GM19468 (cell line): ENCODE data around the gene NTRK2.

ENCODE experiments used
- ATAC-seq: cut with Tn5 transposase; IDR thresholded peaks from one replicate; pipeline ENCODE4 v1.9.1; 2021; ENCODE audit warnings: mild to moderate bottlenecking, moderate library complexity, moderate number of reproducible peaks; ENCODE audit not compliant: unreplicated experiment; ENCODE audit errors: extremely low read depth

Gene NTRK2

GRCh38 chr9:84950879-84951811 lies 281.6 kb downstream of the NTRK2 start:
- no peak for ATAC-seq

GRCh38 chr9:84953252-84953773 lies 283.8 kb downstream of the NTRK2 start:
- no peak for ATAC-seq

- ATAC-seq: no peak
Measured at GRCh38 chr9:84953797-84954705, 284.5 kb downstream of the NTRK2 start.

GRCh38 chr9:84955155-84955554 lies 285.6 kb downstream of the NTRK2 start:
- no peak for ATAC-seq

- ATAC-seq: no peak
Measured at GRCh38 chr9:84955971-84956370, 286.4 kb downstream of the NTRK2 start.

GRCh38 chr9:84959339-84959738 lies 289.8 kb downstream of the NTRK2 start:
- ATAC-seq: no peak

GRCh38 chr9:84966876-84967830 lies 297.6 kb downstream of the NTRK2 start:
- ATAC-seq: no peak

GRCh38 chr9:84969084-84969483 lies 299.6 kb downstream of the NTRK2 start:
- no peak for ATAC-seq

GRCh38 chr9:84969736-84970135 lies 300.2 kb downstream of the NTRK2 start:
- no peak for ATAC-seq

- ATAC-seq: no peak
Measured at GRCh38 chr9:84970432-84970831, 300.9 kb downstream of the NTRK2 start.

GRCh38 chr9:84971571-84971970 lies 302.0 kb downstream of the NTRK2 start:
- ATAC-seq: no peak

GRCh38 chr9:84974258-84974657 lies 304.7 kb downstream of the NTRK2 start:
- ATAC-seq: no peak

GRCh38 chr9:84974855-84975254 lies 305.3 kb downstream of the NTRK2 start:
- ATAC-seq: no peak

GRCh38 chr9:84975926-84976325 lies 306.4 kb downstream of the NTRK2 start:
- ATAC-seq: no peak

GRCh38 chr9:84978661-84979060 lies 309.1 kb downstream of the NTRK2 start:
- no peak for ATAC-seq

GRCh38 chr9:84983749-84984148 lies 314.2 kb downstream of the NTRK2 start:
- no peak for ATAC-seq

- ATAC-seq: no peak
Measured at GRCh38 chr9:84988621-84989020, 319.1 kb downstream of the NTRK2 start.

GRCh38 chr9:84990416-84990815 lies 320.9 kb downstream of the NTRK2 start:
- ATAC-seq: no peak

GRCh38 chr9:84990850-84991513 lies 321.5 kb downstream of the NTRK2 start:
- no peak for ATAC-seq
